ENCODE data around the gene HSPA8.

DNA sequence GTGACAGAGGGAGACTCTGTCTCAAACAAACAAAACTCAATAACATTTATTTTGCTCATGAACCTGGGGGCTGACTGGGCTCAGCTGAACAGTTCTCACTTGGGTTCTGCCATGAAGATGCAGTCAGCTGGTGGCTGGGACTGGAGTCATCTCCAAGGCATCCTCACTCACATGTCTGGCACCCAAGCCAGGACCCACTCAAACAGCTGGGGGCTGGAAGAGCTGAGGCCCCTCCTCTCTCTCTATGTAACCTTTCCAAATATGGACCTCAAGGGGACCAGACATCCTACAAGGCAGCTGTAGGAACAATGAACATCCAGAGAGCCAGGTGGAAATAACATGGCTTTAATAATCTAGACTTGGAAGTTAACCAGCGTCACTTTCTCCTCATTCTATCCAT is 16.8 kb downstream of the HSPA8 start:
- TF ChIP-seq SP1 (IDR thresholded peaks at IDR 0.05): no peak
- no peak for TF ChIP-seq FOXM1 (IDR thresholded peaks at IDR 0.05; ENCODE audit: borderline replicate concordance)
- TF ChIP-seq TARDBP (IDR thresholded peaks at IDR 0.05): no peak
